ENCODE results near the gene TIMM23B. TPM values are rescaled to one million over a fixed set of nuclear protein-coding genes. Genes with fewer than 3 reads are reported as not detected.
"Not testable (repeated sequence)": the region's sequence is repeated elsewhere in the genome, so short reads cannot be mapped to it uniquely, and the experiment has no call there.

TIMM23B gene
- total RNA-seq, 1 experiment from 2014 or later: 39.3 TPM

DNA sequence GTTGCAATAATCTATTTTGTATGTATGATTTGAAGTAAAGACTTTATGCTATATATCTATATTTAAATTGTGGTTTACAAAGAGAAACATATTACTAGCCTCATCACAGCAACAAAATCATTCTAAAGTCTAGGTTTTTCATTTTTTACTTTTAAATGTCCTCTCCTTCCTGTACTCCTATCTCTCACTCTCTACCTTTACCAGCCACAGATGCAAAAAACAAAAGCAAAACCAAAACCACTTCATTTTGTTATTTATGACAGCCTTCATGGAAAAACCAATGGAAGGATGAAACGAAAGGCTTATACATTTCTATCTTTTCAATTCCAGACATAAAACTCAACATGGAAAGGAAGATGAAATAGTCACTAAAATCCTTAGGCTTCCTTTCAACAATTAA is 31.6 kb upstream of the TIMM23B start:
- H3K36me3 ChIP-seq (ENCODE audit: control insufficient read depth, insufficient read depth, low read length); BruUV-seq (replicated peaks): not testable (repeated sequence)

GRCh38 chr10:49916451-49916850 is 25.4 kb upstream of the TIMM23B start:
- H3K4me3 ChIP-seq (ENCODE audit: low read depth, low read length); H3K4me1 ChIP-seq; H3K36me3 ChIP-seq (ENCODE audit: control insufficient read depth, insufficient read depth, low read length); H3K9me3 ChIP-seq; H3K27ac Mint-ChIP-seq (ENCODE audit: unreplicated experiment); H3K4me3 Mint-ChIP-seq (ENCODE audit: unreplicated experiment); DNase-seq; BruUV-seq (replicated peaks); CTCF ChIA-PET; H3K27me3 ChIP-seq (replicated peaks; ENCODE audit: control insufficient read depth, insufficient read depth, low read length); H3K9me3 Mint-ChIP-seq (ENCODE audit: unreplicated experiment); H3K27me3 Mint-ChIP-seq (ENCODE audit: insufficient read depth, unreplicated experiment); POLR2A ChIA-PET; H3K4me1 Mint-ChIP-seq (ENCODE audit: low read depth, unreplicated experiment): not testable (repeated sequence)
- intact Hi-C loops (cut with micrococcal nuclease; ENCODE audit: unreplicated experiment): loop anchor here (10.0 kb wide), 1 partner anchor 322 kb away; no protein-coding TSS in a partner anchor
- H3K36me3 Mint-ChIP-seq (ENCODE audit: insufficient read depth, unreplicated experiment): peaks cover 23% of the 10 kb centered on the region

More for the DNA sequence above, 31.6 kb upstream of the TIMM23B start:
- POLR2A ChIA-PET; H3K4me3 Mint-ChIP-seq (ENCODE audit: unreplicated experiment); H3K27ac Mint-ChIP-seq (ENCODE audit: unreplicated experiment); CTCF ChIA-PET; DNase-seq; H3K27me3 ChIP-seq (replicated peaks; ENCODE audit: control insufficient read depth, insufficient read depth, low read length); H3K4me1 ChIP-seq; H3K4me1 Mint-ChIP-seq (ENCODE audit: low read depth, unreplicated experiment); H3K9me3 Mint-ChIP-seq (ENCODE audit: unreplicated experiment); H3K9me3 ChIP-seq; H3K36me3 Mint-ChIP-seq (ENCODE audit: insufficient read depth, unreplicated experiment); H3K27me3 Mint-ChIP-seq (ENCODE audit: insufficient read depth, unreplicated experiment); H3K4me3 ChIP-seq (ENCODE audit: low read depth, low read length): not testable (repeated sequence)
- intact Hi-C loops (cut with micrococcal nuclease; ENCODE audit: unreplicated experiment): loop anchor here (10.0 kb wide), 1 partner anchor 315 kb away; no protein-coding TSS in a partner anchor

GRCh38 chr10:49917927-49918326 is 23.9 kb upstream of the TIMM23B start:
- H3K9me3 Mint-ChIP-seq (ENCODE audit: unreplicated experiment); H3K27me3 Mint-ChIP-seq (ENCODE audit: insufficient read depth, unreplicated experiment); H3K36me3 ChIP-seq (ENCODE audit: control insufficient read depth, insufficient read depth, low read length); H3K4me1 ChIP-seq; H3K4me3 Mint-ChIP-seq (ENCODE audit: unreplicated experiment); POLR2A ChIA-PET; H3K27ac Mint-ChIP-seq (ENCODE audit: unreplicated experiment); BruUV-seq (replicated peaks); H3K9me3 ChIP-seq; CTCF ChIA-PET; H3K4me1 Mint-ChIP-seq (ENCODE audit: low read depth, unreplicated experiment); DNase-seq; H3K4me3 ChIP-seq (ENCODE audit: low read depth, low read length); H3K27me3 ChIP-seq (replicated peaks; ENCODE audit: control insufficient read depth, insufficient read depth, low read length): not testable (repeated sequence)
- peaks cover 34% of the 10 kb centered on the region for H3K36me3 Mint-ChIP-seq (ENCODE audit: insufficient read depth, unreplicated experiment)
- intact Hi-C loops (cut with micrococcal nuclease; ENCODE audit: unreplicated experiment): loop anchor here (10.0 kb wide), 1 partner anchor 323 kb away; no protein-coding TSS in a partner anchor

- peaks cover 12% of the 10 kb centered on the region for H3K4me1 ChIP-seq
- BruUV-seq (replicated peaks); intact Hi-C loops (cut with micrococcal nuclease; ENCODE audit: unreplicated experiment); H3K9me3 Mint-ChIP-seq (ENCODE audit: unreplicated experiment); H3K36me3 ChIP-seq (ENCODE audit: control insufficient read depth, insufficient read depth, low read length); H3K4me3 Mint-ChIP-seq (ENCODE audit: unreplicated experiment); H3K27ac Mint-ChIP-seq (ENCODE audit: unreplicated experiment); H3K4me1 Mint-ChIP-seq (ENCODE audit: low read depth, unreplicated experiment); H3K27me3 ChIP-seq (replicated peaks; ENCODE audit: control insufficient read depth, insufficient read depth, low read length); POLR2A ChIA-PET; H3K27me3 Mint-ChIP-seq (ENCODE audit: insufficient read depth, unreplicated experiment); H3K9me3 ChIP-seq; H3K4me3 ChIP-seq (ENCODE audit: low read depth, low read length); CTCF ChIA-PET; DNase-seq: not testable (repeated sequence)
- peaks cover 25% of the 10 kb centered on the region for H3K36me3 Mint-ChIP-seq (ENCODE audit: insufficient read depth, unreplicated experiment)
Measured at GRCh38 chr10:49922041-49922440, 19.8 kb upstream of the TIMM23B start.

- BruUV-seq (replicated peaks); CTCF ChIA-PET; H3K9me3 Mint-ChIP-seq (ENCODE audit: unreplicated experiment); H3K27me3 ChIP-seq (replicated peaks; ENCODE audit: control insufficient read depth, insufficient read depth, low read length); H3K27ac Mint-ChIP-seq (ENCODE audit: unreplicated experiment); H3K36me3 ChIP-seq (ENCODE audit: control insufficient read depth, insufficient read depth, low read length); H3K4me3 ChIP-seq (ENCODE audit: low read depth, low read length); POLR2A ChIA-PET; intact Hi-C loops (cut with micrococcal nuclease; ENCODE audit: unreplicated experiment); H3K9me3 ChIP-seq; H3K27me3 Mint-ChIP-seq (ENCODE audit: insufficient read depth, unreplicated experiment); H3K4me3 Mint-ChIP-seq (ENCODE audit: unreplicated experiment); DNase-seq: not testable (repeated sequence)
- H3K4me1 Mint-ChIP-seq (ENCODE audit: low read depth, unreplicated experiment): peaks cover 10% of the 10 kb centered on the region
- peaks cover 23% of the 10 kb centered on the region for H3K36me3 Mint-ChIP-seq (ENCODE audit: insufficient read depth, unreplicated experiment)
- peaks cover 15% of the 10 kb centered on the region for H3K4me1 ChIP-seq
Measured at GRCh38 chr10:49923572-49923971, 18.3 kb upstream of the TIMM23B start.

DNA sequence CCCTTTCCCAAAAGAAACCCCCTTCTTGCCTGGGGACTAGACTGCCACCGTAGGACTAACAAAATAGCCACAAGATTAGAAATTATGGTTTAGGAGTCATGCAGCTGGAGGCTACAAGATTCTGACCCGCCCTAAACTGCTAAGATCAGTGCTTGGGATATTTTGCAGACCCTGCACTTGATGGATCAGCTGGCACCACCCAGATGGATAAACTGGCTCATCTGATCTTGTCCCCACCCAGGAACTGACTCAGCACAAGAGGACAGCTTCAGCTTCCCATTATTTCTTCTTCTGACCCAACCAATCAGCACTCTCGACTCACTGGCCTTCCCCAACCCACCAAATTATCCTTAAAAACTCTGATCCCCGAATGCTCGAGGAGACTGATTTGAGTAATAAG is 10.6 kb upstream of the TIMM23B start:
- POLR2A ChIA-PET; H3K36me3 ChIP-seq (ENCODE audit: control insufficient read depth, insufficient read depth, low read length); H3K4me1 ChIP-seq; CTCF ChIA-PET; intact Hi-C loops (cut with micrococcal nuclease; ENCODE audit: unreplicated experiment); BruUV-seq (replicated peaks); H3K27ac Mint-ChIP-seq (ENCODE audit: unreplicated experiment); H3K4me3 ChIP-seq (ENCODE audit: low read depth, low read length); H3K9me3 Mint-ChIP-seq (ENCODE audit: unreplicated experiment); H3K9me3 ChIP-seq; H3K27me3 Mint-ChIP-seq (ENCODE audit: insufficient read depth, unreplicated experiment); DNase-seq; H3K4me3 Mint-ChIP-seq (ENCODE audit: unreplicated experiment); H3K27me3 ChIP-seq (replicated peaks; ENCODE audit: control insufficient read depth, insufficient read depth, low read length): not testable (repeated sequence)
- Mint-ChIP-seq H3K4me1 (ENCODE audit: low read depth, unreplicated experiment) (peaks cover 10% of the 10 kb centered on the region), H3K36me3 (ENCODE audit: insufficient read depth, unreplicated experiment) (peaks cover 22% of the 10 kb centered on the region)

DNA sequence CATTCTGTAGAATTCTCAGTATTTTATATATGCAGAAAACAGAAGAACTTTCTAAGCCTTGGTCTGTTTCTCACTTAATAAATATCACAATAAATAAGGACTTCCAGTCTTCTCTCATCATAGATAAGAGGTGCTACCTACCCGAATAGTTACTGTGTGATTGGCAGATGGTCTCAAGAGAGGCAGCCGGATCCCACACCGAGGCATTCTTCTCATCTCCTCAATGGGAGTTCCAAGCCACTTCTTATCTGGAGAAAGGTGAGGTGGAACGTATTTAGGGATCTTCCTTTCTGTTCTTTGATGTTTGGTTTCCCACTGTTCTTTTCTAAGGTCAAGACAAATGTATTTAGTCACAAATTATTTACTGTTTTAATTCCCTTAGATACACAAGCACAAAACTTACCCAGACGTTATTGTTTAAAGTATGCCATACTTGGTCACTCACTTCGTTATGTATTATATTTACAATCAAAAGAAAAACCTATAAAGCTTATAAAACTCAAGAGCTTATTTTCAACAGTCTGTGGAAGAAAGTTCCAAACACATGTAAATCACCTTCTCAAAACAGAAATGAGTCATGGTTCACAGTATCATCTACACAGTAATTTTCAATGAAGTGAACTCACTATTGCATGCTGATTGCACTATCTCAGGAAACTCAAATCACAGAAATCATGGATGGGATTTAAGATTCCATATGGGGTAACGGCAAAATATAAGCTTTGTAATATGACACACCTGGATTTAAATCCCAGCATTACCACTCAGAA is 9.7 kb upstream of the TIMM23B start:
- not testable (repeated sequence) for BruUV-seq (replicated peaks)

More for the DNA sequence above, 9.7 kb upstream of the TIMM23B start:
- H3K9me3 Mint-ChIP-seq (ENCODE audit: unreplicated experiment); H3K9me3 ChIP-seq; H3K27me3 Mint-ChIP-seq (ENCODE audit: insufficient read depth, unreplicated experiment); CTCF ChIA-PET; H3K4me3 Mint-ChIP-seq (ENCODE audit: unreplicated experiment); H3K36me3 ChIP-seq (ENCODE audit: control insufficient read depth, insufficient read depth, low read length); H3K4me1 ChIP-seq; DNase-seq; H3K4me3 ChIP-seq (ENCODE audit: low read depth, low read length); H3K27me3 ChIP-seq (replicated peaks; ENCODE audit: control insufficient read depth, insufficient read depth, low read length); H3K27ac Mint-ChIP-seq (ENCODE audit: unreplicated experiment); H3K4me1 Mint-ChIP-seq (ENCODE audit: low read depth, unreplicated experiment); intact Hi-C loops (cut with micrococcal nuclease; ENCODE audit: unreplicated experiment); POLR2A ChIA-PET: not testable (repeated sequence)
- H3K36me3 Mint-ChIP-seq (ENCODE audit: insufficient read depth, unreplicated experiment): peaks cover 19% of the 10 kb centered on the region

Data from Caco-2 (cell line).